Spleen (tissue), 11 donors: ENCODE results near the gene MORF4L2. TPM values are rescaled to one million over a fixed set of nuclear protein-coding genes. Genes with fewer than 3 reads are reported as not detected.

ENCODE experiments used
- DNase-seq: peaks from one replicate; pipeline ENCODE4 v3.0.0-alpha.2; 2020
- H3K27ac ChIP-seq, 8 donors: fragments of 200-600 bp; sonication (generic) in 7 of 8; 1 replicate in 4 of 8; 2 replicates in 4 of 8; pipeline versions ENCODE4 v1.5.0 to v1.8.0; 2016 to 2021; ENCODE audit warnings: inconsistent platforms in 4 of 8, mild to moderate bottlenecking in 4 of 8, moderate library complexity in 1 of 8
- H3K27me3 ChIP-seq, 7 donors: fragments of 200-600 bp; sonication (generic) in 6 of 7; replicated peaks in 1 of 7; 1 replicate in 4 of 7; 2 replicates in 3 of 7; pipeline versions ENCODE4 v1.5.0 to v1.8.0; 2016 to 2021; ENCODE audit warnings: inconsistent platforms in 3 of 7, mild to moderate bottlenecking in 1 of 7
- H3K36me3 ChIP-seq, 6 donors: fragments of 200-600 bp; sonication (generic) in 5 of 6; 1 replicate in 4 of 6; 2 replicates in 2 of 6; pipeline versions ENCODE4 v1.5.0 to v1.8.0; 2016 to 2021; ENCODE audit warnings: inconsistent platforms in 2 of 6
- H3K4me1 ChIP-seq, 6 donors: fragments of 200-600 bp; sonication (generic) in 5 of 6; 1 replicate in 3 of 6; 2 replicates in 3 of 6; pipeline versions ENCODE4 v1.5.0 to v1.8.0; 2016 to 2021; ENCODE audit warnings: inconsistent platforms in 3 of 6
- H3K4me3 ChIP-seq, 8 donors: fragments of 200-600 bp; sonication (generic) in 7 of 8; 1 replicate in 4 of 8; 2 replicates in 4 of 8; pipeline versions ENCODE4 v1.5.0 to v1.8.0; 2016 to 2021; ENCODE audit warnings: inconsistent platforms in 4 of 8, mild to moderate bottlenecking in 4 of 8, moderate library complexity in 2 of 8
- H3K9me3 ChIP-seq, 8 donors: fragments of 200-600 bp; sonication (generic) in 7 of 8; 1 replicate in 4 of 8; 2 replicates in 4 of 8; pipeline versions ENCODE4 v1.5.0 to v1.8.0; 2016 to 2021; ENCODE audit warnings: inconsistent platforms in 4 of 8
- CTCF ChIP-seq, 11 experiments: fragments of 200-600 bp in 7 of 11; fragments of 450-650 bp in 4 of 11; sonication (generic) in 4 of 11; IDR thresholded peaks in 8 of 11; conservative IDR thresholded peaks in 3 of 11; 1 replicate in 7 of 11; 2 replicates in 4 of 11; pipeline versions ENCODE4 v1.4.0 to v1.8.0; 2016 to 2021; ENCODE audit warnings: antibody characterized with exemption in 11 of 11, inconsistent platforms in 4 of 11, mild to moderate bottlenecking in 1 of 11
- POLR2A ChIP-seq, 3 donors: fragments of 450-650 bp; IDR thresholded peaks; one replicate each; pipeline ENCODE4 v1.5.1; 2017; ENCODE audit warnings: antibody characterized with exemption in 3 of 3, mild to moderate bottlenecking in 1 of 3
- POLR2AphosphoS5 ChIP-seq, 3 donors: sonication (generic); formaldehyde crosslinking; IDR thresholded peaks; one replicate each; pipeline ENCODE4 v1.5.1; 2017; ENCODE audit warnings: antibody characterized with exemption in 3 of 3
- WGBS, 5 donors: extraction: QIAGEN DNeasy Blood & Tissue Kit in 3 of 5; methylation state at CpG; one replicate each; pipeline versions ENCODE4 v1.1.5 to v1.1.7; 2013 to 2018; 5-methylcytosine and 5-hydroxymethylcytosine counted together
- intact Hi-C: fragments of 100-400 bp; cut with DNase I; formaldehyde crosslinking; loops from one replicate; pipeline ENCODE4 v1.15.0; 2023; ENCODE audit warnings: low total_unique reads
- polyA plus RNA-seq, 3 donors: library from polyadenylated mRNA; stranded (reverse); fragments of 200-250 nt; gene quantifications; one replicate each; pipeline ENCODE4 v1.2.1, GENCODE V29; 2013
- total RNA-seq, 7 donors: library from RNA; depleted of rRNA in 3 of 7; stranded (reverse); fragments of >200 nt in 3 of 7; fragmentation: NEBNext Ultra II Directional in 4 of 7; extraction: Animal tissue kit (Norgen Biotek cat#: 25700) in 4 of 7; gene quantifications; one replicate each; pipeline versions ENCODE4 v1.1.0 to v1.2.1, GENCODE V29; 2016 to 2021
- donor health status: healthy with polysubstance abuse.
- donor health status: DM: no; HTN: no; CAD: no; lungs with moderate emphysema.
- donor health status: DM: no; HTN: no; CAD: no.
- donor health status: Bipolar disorder and iron deficiency.
- donor health status: healthy.
- donor health status: DM: no; HTN: no; CAD: no.
- donor health status: DM: yes; HTN: yes; CAD: no.

The MORF4L2 gene
- total and polyA plus RNA-seq, 10 donors: 86.8 to 222 (median 154) TPM

- Histone ChIP-seq H3K27ac (peak overlapping the region; percentile 86 to 97 (median 96)), H3K9me3 (no peaks in the 10 kb centered on the region), H3K4me3 (peak overlapping the region; percentile 38 to 80 (median 50)), H3K4me1 (peaks cover 5 to 33% (median 16%) of the 10 kb centered on the region in 6 donors), H3K27me3 (no peaks in the 10 kb centered on the region), H3K36me3 (peaks cover 0 to 24% (median 6%) of the 10 kb centered on the region in 6 donors)
- DNase-seq: no peak
- intact Hi-C loops: loop anchor here (10.0 kb wide), 1 partner anchor 153 kb away; no protein-coding TSS in a partner anchor
- 0 to 22% (median 1%) methylated on average over 17 of the region's 17 CpGs for WGBS, 5 donors
- peak in 7 of 11 experiments; percentile 30 to 62 (median 46) for TF ChIP-seq CTCF (IDR thresholded peaks at IDR 0.05 in 8 of 11, conservative IDR thresholded peaks at IDR 0.05 in 3 of 11)
- peak in 1 of 3 donors; percentile 66 for TF ChIP-seq POLR2AphosphoS5 (IDR thresholded peaks at IDR 0.05)
- no peak for TF ChIP-seq POLR2A (IDR thresholded peaks at IDR 0.05)
Measured at GRCh38 chrX:103687696-103688201, 1.2 kb upstream of the MORF4L2 start.

- Histone ChIP-seq H3K36me3 (peaks cover 0 to 30% (median 6%) of the 10 kb centered on the region in 6 donors), H3K4me1 (peaks cover 5 to 33% (median 16%) of the 10 kb centered on the region in 6 donors), H3K9me3 (no peaks in the 10 kb centered on the region), H3K4me3 (peak overlapping the region; percentile 38 to 80 (median 50)), H3K27ac (peak overlapping the region; percentile 86 to 97 (median 96)), H3K27me3 (no peaks in the 10 kb centered on the region)
- peak in 1 of 3 donors; percentile 12 for TF ChIP-seq POLR2A (IDR thresholded peaks at IDR 0.05)
- peak; percentile 34 to 82 (median 64) for TF ChIP-seq CTCF (IDR thresholded peaks at IDR 0.05 in 8 of 11, conservative IDR thresholded peaks at IDR 0.05 in 3 of 11)
- TF ChIP-seq POLR2AphosphoS5 (IDR thresholded peaks at IDR 0.05): peak; percentile 74 to 92 (median 86)
- intact Hi-C loops: loop anchor here (10.0 kb wide), 1 partner anchor 152 kb away; no protein-coding TSS in a partner anchor
- 1 to 33% (median 2%) methylated on average over 26 to 40 of the region's 40 CpGs for WGBS, 5 donors
- DNase-seq: peak; percentile 97
Measured at GRCh38 chrX:103687073-103687695, 685 bp upstream of the MORF4L2 start.

GRCh38 chrX:103685396-103685795 lies 1.1 kb downstream of the MORF4L2 start:
- H3K27ac ChIP-seq: peak overlapping the region in 6 of 8 donors; percentile 94 to 97 (median 96)
- TF ChIP-seq CTCF (IDR thresholded peaks at IDR 0.05 in 8 of 11, conservative IDR thresholded peaks at IDR 0.05 in 3 of 11) (no peak), POLR2AphosphoS5 (IDR thresholded peaks at IDR 0.05) (no peak), POLR2A (IDR thresholded peaks at IDR 0.05) (no peak)
- H3K36me3 ChIP-seq: peaks cover 0 to 48% (median 6%) of the 10 kb centered on the region in 6 donors
- intact Hi-C loops: loop anchor here (10.0 kb wide), 1 partner anchor 151 kb away; no protein-coding TSS in a partner anchor
- H3K4me1 ChIP-seq: peaks cover 5 to 33% (median 16%) of the 10 kb centered on the region in 6 donors
- no peaks in the 10 kb centered on the region for H3K9me3 ChIP-seq
- H3K4me3 ChIP-seq: peak overlapping the region; percentile 29 to 80 (median 47)
- no peak for DNase-seq
- WGBS, 5 donors: 7 to 41% (median 9%) methylated on average over 5 of the region's 5 CpGs
- H3K27me3 ChIP-seq: no peaks in the 10 kb centered on the region

- Histone ChIP-seq H3K4me3 (no peak overlapping the region), H3K9me3 (no peaks in the 10 kb centered on the region), H3K36me3 (peaks cover 0 to 86% (median 20%) of the 10 kb centered on the region in 6 donors), H3K27me3 (no peaks in the 10 kb centered on the region), H3K4me1 (peaks cover 5 to 24% (median 13%) of the 10 kb centered on the region in 6 donors), H3K27ac (no peak overlapping the region)
- no peak for DNase-seq
- intact Hi-C loops: loop anchor here (10.0 kb wide), 1 partner anchor 147 kb away; no protein-coding TSS in a partner anchor
- no peak for TF ChIP-seq POLR2AphosphoS5 (IDR thresholded peaks at IDR 0.05)
- TF ChIP-seq CTCF (IDR thresholded peaks at IDR 0.05 in 8 of 11, conservative IDR thresholded peaks at IDR 0.05 in 3 of 11): no peak
- 81 to 94% (median 92%) methylated on average over 2 of the region's 2 CpGs for WGBS, 5 donors
Measured at GRCh38 chrX:103681443-103681842, 5.1 kb downstream of the MORF4L2 start.
